Activated CD8-positive, alpha-beta memory T cell treated with anti-CD3 and anti-CD28 coated beads, Interleukin-2, amount 50 U/mL, for 24 hours (primary cell): ENCODE results near the gene TSSC4.

Experiments used
- DNase-seq: peaks from one replicate; pipeline ENCODE4 v3.0.0-alpha.2; 2020; ENCODE audit errors: extremely low read depth

TSSC4 gene

DNA sequence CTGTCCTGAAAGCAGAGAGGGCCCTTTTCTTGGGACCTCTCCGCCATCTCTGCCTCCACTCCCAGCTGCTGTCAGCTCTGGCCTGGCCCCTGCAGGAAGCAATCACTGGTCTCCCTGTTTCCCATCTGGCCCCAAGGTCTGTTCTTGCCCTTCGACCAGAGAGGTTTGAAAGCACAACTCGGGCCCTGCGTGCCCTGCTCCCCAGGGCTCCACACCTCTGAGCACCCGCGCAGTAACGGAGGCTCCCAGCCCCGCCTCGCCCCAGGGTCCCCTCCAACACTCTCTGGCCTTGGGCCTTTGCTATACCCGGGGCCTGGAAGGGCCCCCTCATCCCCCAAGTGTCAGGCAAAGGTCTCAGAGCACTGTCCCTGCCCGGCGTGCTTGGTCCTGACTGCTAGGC lies 31.2 kb upstream of the TSSC4 start:
- DNase-seq = no peak

DNA sequence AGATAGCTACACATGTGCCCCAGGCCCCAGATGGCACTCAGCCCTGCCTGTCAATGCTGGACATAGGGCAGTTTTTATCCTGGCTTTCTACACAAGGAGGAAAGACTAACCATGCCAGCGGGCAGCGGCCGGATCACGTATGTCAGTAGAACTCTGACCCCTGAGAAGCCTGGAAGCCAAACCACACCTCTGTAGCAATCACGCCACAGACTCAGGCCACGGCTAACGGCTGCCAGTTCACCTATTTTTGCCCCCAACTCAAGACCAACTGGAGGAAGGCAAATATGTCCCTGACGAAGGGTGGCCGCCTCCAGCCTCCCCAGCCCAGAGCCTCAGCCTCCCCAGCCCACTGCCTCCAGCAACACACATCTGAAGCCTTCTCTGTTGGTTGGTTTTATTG lies 30.7 kb upstream of the TSSC4 start:
- DNase-seq = no peak

- no peak for DNase-seq
These were observed 25.9 kb upstream of the TSSC4 start for GRCh38 chr11:2374456-2375201.

DNA sequence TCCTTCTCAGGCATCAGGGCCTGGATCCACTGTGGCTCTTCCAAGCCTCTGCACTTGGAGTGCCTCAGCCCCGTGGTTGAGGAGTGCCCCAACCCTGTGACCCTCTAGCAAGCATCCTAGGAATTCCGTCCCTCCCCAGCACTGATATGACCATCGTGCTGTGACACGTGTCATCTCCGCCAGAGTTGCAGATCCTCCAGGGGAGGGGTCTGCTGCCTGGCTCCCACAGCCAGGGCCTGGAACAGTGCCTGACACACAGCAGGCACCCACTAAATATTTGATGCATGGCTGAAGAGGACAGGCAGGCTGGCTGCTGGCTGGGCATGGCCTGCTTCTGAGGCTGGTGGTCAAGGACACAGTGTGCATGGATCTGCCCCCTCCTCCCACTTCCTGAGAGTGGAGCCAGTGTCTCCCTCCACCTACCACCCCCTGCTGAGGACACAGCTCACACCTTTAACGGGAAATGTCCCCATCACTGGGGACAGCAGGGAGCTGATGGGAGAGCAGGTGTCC lies 25.2 kb upstream of the TSSC4 start:
- no peak for DNase-seq

GRCh38 chr11:2375964-2376551 lies 24.5 kb upstream of the TSSC4 start:
- no peak for DNase-seq

GRCh38 chr11:2376751-2377451 lies 23.6 kb upstream of the TSSC4 start, which contains the start of gene CD81:
Gene CD81, plus strand, starts transcription at chr11:2377310. Its CDS starts 240 bp downstream, at chr11:2377550.
- no peak for DNase-seq

DNA sequence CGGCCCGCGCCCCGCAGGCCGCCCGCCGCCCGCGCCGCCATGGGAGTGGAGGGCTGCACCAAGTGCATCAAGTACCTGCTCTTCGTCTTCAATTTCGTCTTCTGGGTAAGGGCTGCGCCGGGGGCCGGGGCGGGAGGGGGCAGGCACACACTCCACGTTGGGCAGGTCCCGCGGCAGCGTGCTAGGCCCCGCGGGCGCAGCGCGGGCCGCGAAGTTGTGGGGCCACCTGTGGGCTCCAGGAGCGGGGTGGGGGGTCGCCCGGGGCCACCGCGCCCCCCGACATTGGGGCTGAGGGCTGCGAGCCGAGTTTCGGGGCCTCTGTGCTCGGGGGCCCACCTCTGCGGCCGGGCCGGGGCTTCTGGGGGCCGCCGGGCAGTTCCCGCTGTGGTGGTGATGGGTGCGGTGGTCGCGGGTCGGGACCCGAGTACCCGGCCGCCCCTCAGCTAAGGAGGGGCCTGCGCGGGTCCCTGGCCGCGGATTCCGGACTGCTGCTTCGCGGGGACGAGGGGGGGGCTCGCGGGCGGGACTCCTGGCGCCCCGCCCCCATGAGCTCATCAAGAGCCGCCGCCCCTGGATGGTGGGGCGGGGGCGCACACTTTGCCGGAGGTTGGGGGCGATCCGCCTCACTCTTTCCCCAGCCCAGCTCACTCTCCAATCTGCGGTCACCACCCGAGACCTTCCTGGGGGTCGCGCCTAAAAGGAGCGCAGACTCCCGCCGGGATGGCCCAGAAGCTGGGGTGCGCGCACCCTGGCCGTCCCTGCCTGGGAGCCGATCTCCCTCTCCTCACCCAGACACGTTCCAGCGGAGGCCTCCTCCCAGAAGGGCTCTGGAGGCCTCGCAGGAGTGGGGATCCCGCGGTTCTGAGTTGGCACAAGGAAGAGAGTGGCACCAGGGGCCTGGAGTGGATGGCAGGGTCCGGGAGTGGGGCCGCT lies 22.8 kb upstream of the TSSC4 start:
- no peak for DNase-seq

GRCh38 chr11:2378527-2379210 lies 21.9 kb upstream of the TSSC4 start:
- no peak for DNase-seq

- DNase-seq = no peak
These were observed 20.9 kb upstream of the TSSC4 start for GRCh38 chr11:2379466-2380174.

DNA sequence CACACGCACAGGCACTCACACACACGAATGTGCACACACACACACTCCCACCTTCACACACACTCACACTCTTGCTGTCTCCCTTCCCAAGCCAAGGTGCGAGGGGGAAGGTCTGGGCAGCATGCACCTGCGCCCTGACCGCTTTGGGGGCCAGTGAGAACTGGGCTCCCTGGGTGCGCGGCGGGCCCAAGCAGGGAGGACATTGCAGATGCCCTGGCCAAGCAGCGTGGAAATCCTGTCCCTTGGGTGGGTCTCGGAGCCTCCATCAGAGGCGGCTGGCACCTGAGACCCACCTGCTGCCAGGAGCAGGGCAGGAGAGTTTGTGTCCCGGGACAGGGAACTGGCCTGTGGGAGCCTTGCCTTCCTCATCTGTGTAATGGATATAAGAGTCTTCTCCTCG lies 20.2 kb upstream of the TSSC4 start:
- DNase-seq = no peak

- no peak for DNase-seq
These were observed 19.7 kb upstream of the TSSC4 start for GRCh38 chr11:2380807-2381350.

GRCh38 chr11:2381494-2382128 lies 18.9 kb upstream of the TSSC4 start:
- DNase-seq = no peak

- DNase-seq = no peak
These were observed 18.4 kb upstream of the TSSC4 start for GRCh38 chr11:2382129-2382517.

DNA sequence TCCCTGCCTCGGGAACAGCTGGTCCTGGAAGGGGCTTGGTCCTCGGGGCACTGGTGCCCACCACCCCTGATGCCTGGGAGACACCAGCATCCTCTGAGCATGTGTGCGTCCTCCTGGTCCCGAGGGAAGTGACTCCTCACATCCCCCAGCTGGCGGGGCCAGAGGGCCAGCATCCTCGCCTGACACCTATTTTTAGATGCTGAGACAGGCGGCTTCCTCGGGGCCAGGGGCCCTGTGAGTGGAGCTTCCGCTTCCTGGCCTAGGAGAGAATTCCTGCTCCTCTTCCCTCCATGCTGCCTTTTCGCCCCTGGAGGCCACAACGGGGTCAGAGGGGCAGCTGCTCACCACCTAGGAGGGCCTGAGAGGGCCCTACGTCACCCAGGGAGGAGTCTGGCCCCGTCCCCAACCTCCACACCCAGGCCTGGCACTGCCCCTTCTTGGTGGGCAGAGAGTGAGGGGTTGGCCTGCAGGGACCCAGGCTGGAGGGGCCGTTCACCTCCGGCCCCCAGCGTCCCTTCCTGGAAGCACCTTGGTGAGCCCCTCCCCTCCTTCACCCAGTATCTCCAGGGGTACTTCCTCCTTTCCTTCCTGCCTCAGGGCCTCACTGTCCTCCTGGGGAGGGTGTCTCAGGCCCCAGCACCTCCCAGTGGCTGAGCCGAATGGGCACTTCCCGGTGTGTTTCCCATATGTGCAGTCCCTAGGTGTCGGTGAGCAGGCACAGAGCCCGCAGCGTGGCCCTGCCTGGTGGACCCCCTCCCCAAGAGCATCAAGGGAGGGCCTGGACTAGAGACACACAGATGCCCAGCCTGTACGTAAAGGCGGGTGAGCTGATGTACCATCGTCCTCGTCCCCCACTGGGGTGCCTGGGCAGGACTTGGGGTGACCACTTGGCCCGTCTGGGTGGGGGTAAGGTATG lies 17.4 kb upstream of the TSSC4 start:
- no peak for DNase-seq

- DNase-seq = no peak
These were observed 16.4 kb upstream of the TSSC4 start for GRCh38 chr11:2383852-2384804.

GRCh38 chr11:2385156-2386151 lies 15.1 kb upstream of the TSSC4 start:
- no peak for DNase-seq
